Prostate gland (tissue), 2 donors: ENCODE data around the gene CUX1.

Experiments
- CTCF ChIP-seq, 4 experiments: fragments of 200-600 bp in 2 of 4; fragments of 450-650 bp in 2 of 4; sonication (generic) in 2 of 4; IDR thresholded peaks; 1 replicate in 3 of 4; 2 replicates in 1 of 4; pipeline ENCODE4 v1.5.1; 2016 to 2019; ENCODE audit warnings: antibody characterized with exemption in 4 of 4, mild to moderate bottlenecking in 2 of 4, moderate library complexity in 2 of 4
- POLR2A ChIP-seq: fragments of 450-650 bp; IDR thresholded peaks from one replicate; pipeline ENCODE4 v1.6.1; 2016; ENCODE audit warnings: antibody characterized with exemption, mild to moderate bottlenecking

GRCh38 chr7:101905203-101905865 is 87.9 kb downstream of the CUX1 start:
- no peak for TF ChIP-seq CTCF (IDR thresholded peaks at IDR 0.05)
- no peak for TF ChIP-seq POLR2A
